Loucy (cell line): ENCODE results near the gene CYP27A1.

Experiments used
- H2AFZ ChIP-seq: fragments of 200-600 bp; sonication (generic); 2 replicates; pipeline ENCODE4 v1.6.0; 2016; ENCODE audit warnings: antibody characterized with exemption, mild to moderate bottlenecking, low read length, moderate library complexity
- H3F3A ChIP-seq: fragments of 200-600 bp; 2 replicates; pipeline ENCODE4 v1.6.0; 2016; ENCODE audit warnings: antibody characterized with exemption, low read depth, mild to moderate bottlenecking
- H3K27me3 ChIP-seq: fragments of 200-600 bp; sonication (generic); 2 replicates; pipeline ENCODE4 v1.6.1; 2014; ENCODE audit warnings: low read length, mild to moderate bottlenecking; ENCODE audit not compliant: insufficient read depth, poor library complexity, severe bottlenecking
- H3K36me3 ChIP-seq: fragments of 200-600 bp; sonication (generic); 2 replicates; pipeline ENCODE4 v1.6.1; 2016; ENCODE audit warnings: low read length; ENCODE audit not compliant: insufficient read depth
- H3K4me1 ChIP-seq: fragments of 200-600 bp; sonication (generic); 2 replicates; pipeline ENCODE4 v1.5.1; 2014; ENCODE audit warnings: low read length, mild to moderate bottlenecking; ENCODE audit not compliant: insufficient read depth, poor library complexity, severe bottlenecking
- H3K4me2 ChIP-seq: fragments of 200-600 bp; sonication (generic); 2 replicates; pipeline ENCODE4 v1.6.0; 2014; ENCODE audit warnings: antibody characterized with exemption, low read length, low read depth, mild to moderate bottlenecking; ENCODE audit not compliant: poor library complexity, severe bottlenecking
- H3K4me3 ChIP-seq: fragments of 200-600 bp; sonication (generic); 2 replicates; pipeline ENCODE4 v1.5.1; 2014; ENCODE audit warnings: low read length, mild to moderate bottlenecking, mixed read lengths; ENCODE audit not compliant: poor library complexity, severe bottlenecking
- H3K79me2 ChIP-seq: fragments of 200-600 bp; sonication (generic); 2 replicates; pipeline ENCODE4 v1.6.1; 2014; ENCODE audit warnings: low read length; ENCODE audit not compliant: insufficient read depth
- H3K9ac ChIP-seq: fragments of 200-600 bp; sonication (generic); 2 replicates; pipeline ENCODE4 v1.6.0; 2014; ENCODE audit warnings: mild to moderate bottlenecking, low read depth, low read length, moderate library complexity; ENCODE audit not compliant: poor library complexity, severe bottlenecking
- H3K9me2 ChIP-seq: fragments of 200-600 bp; sonication (generic); replicated peaks from 2 replicates; pipeline ENCODE4 v1.6.1; 2016; ENCODE audit warnings: low read depth, low read length, mixed read lengths
- H3K9me3 ChIP-seq: fragments of 200-600 bp; sonication (generic); 2 replicates; pipeline ENCODE4 v1.6.1; 2014; ENCODE audit warnings: mild to moderate bottlenecking, antibody characterized with exemption, low read length, low read depth; ENCODE audit not compliant: insufficient read depth
- H4K20me1 ChIP-seq: fragments of 200-600 bp; sonication (generic); 2 replicates; pipeline ENCODE4 v1.6.0; 2014; ENCODE audit warnings: antibody characterized with exemption, low read length, mild to moderate bottlenecking; ENCODE audit not compliant: insufficient read depth, poor library complexity, severe bottlenecking
- EZH2phosphoT487 ChIP-seq: fragments of 200-600 bp; IDR thresholded peaks from 2 replicates; pipeline ENCODE4 v1.6.1; 2018; ENCODE audit warnings: antibody characterized with exemption, mild to moderate bottlenecking, moderate library complexity, borderline replicate concordance
- TF ChIP-seq, protein P1 (sequence below): fragments of 200-600 bp; sonication (generic); conservative IDR thresholded peaks from 2 replicates; pipeline ENCODE4 v1.5.1; 2014; ENCODE audit warnings: mild to moderate bottlenecking, antibody characterized with exemption, low read length

The CYP27A1 gene

DNA sequence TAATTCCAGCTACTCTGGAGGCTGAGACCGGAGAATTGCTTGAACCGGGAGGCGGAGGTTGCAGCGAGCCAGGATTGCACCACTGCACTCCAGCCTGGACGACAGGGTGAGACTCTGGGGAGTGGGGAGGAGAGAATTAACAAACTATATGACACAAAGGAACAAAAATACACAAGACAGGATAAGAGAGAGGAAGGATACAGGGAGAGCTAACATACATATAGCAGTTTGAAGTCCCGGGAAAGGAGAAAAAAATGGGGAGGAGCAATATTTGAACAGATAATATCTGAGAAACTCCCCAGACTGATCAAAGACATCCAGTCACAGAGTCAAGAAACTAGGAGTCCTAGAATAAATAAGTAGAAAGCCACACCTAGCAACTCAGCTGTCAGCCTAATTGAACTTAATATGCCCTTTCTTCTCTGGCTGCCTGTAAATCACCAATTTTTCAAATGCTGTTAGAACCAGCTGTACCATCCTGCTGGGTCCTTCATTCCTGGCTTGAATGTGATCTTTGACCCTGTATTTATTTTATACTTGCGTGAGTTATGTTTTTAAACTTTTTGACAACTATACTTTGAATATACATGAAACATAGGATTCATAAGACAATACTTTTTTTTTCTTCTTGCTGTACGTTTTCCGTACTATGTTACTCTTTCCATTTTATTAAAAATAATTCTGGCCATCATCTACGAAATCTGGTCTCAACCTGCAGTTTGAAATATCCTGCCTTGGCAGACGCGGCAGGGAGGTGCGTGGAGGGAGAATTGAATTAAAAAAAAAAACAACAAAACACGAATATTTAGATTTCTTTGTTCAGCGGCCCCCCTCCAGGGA is 876 bp upstream of the CYP27A1 start:
- Histone ChIP-seq H3K4me2 (no peak overlapping the region), H3K79me2 (no peaks in the 10 kb centered on the region), H3K9me3 (no peaks in the 10 kb centered on the region), H3K27me3 (no peaks in the 10 kb centered on the region), H3K9me2 (no peaks in the 10 kb centered on the region), H2AFZ (no peak overlapping the region), H3F3A (no peaks in the 10 kb centered on the region), H4K20me1 (no peaks in the 10 kb centered on the region), H3K36me3 (no peaks in the 10 kb centered on the region), H3K4me1 (no peaks in the 10 kb centered on the region), H3K9ac (no peak overlapping the region), H3K4me3 (no peak overlapping the region)
- no peak for TF ChIP-seq EZH2phosphoT487
- TF ChIP-seq, protein P1, sequence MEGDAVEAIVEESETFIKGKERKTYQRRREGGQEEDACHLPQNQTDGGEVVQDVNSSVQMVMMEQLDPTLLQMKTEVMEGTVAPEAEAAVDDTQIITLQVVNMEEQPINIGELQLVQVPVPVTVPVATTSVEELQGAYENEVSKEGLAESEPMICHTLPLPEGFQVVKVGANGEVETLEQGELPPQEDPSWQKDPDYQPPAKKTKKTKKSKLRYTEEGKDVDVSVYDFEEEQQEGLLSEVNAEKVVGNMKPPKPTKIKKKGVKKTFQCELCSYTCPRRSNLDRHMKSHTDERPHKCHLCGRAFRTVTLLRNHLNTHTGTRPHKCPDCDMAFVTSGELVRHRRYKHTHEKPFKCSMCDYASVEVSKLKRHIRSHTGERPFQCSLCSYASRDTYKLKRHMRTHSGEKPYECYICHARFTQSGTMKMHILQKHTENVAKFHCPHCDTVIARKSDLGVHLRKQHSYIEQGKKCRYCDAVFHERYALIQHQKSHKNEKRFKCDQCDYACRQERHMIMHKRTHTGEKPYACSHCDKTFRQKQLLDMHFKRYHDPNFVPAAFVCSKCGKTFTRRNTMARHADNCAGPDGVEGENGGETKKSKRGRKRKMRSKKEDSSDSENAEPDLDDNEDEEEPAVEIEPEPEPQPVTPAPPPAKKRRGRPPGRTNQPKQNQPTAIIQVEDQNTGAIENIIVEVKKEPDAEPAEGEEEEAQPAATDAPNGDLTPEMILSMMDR = no peak

DNA sequence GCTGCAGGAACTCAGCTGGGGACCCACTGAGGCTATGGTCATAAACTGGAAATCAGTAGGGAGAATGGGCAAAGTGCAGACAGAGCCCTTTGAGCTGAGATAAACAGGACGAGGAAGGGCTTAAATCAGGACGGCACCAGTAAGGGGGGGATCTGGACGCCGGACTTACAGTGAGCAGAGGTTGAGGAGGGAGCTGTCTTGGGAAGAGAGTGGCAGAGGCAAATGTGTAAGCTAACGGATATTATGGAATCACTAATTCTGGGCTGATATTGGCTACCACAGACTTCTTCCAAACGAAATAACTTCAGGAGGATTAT is 539 bp downstream of the CYP27A1 start:
- H2AFZ ChIP-seq = no peak overlapping the region
- no peaks in the 10 kb centered on the region for H3K36me3 ChIP-seq
- no peaks in the 10 kb centered on the region for H3K4me1 ChIP-seq
- no peak overlapping the region for H3K4me3 ChIP-seq
- H3K9me3 ChIP-seq = no peaks in the 10 kb centered on the region
- no peaks in the 10 kb centered on the region for H3F3A ChIP-seq
- H3K79me2 ChIP-seq = no peaks in the 10 kb centered on the region
- no peak overlapping the region for H3K9ac ChIP-seq
- H4K20me1 ChIP-seq = no peaks in the 10 kb centered on the region
- no peak for TF ChIP-seq EZH2phosphoT487
- TF ChIP-seq, protein P1 = no peak
- H3K9me2 ChIP-seq = no peaks in the 10 kb centered on the region
- H3K4me2 ChIP-seq = no peak overlapping the region
- H3K27me3 ChIP-seq = no peaks in the 10 kb centered on the region

DNA sequence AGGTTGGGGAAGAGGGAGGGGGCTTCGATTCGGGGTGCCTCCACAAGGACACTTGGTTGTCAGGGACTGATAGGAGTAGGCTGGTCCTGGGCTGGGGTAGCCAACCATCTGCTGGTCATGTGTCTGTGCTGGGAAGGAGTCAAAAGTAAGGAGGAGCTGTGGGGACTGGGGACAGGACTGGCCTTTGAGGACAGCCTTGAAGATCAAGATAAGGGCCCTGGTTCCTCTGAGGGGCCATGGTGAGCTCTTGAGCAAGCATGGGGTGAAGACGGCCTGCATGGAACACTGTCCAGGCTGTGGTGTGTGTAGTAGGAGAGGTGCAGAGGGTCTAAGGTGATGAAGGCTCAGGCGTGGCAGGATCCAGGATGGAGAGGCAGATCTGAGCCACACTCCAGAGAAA is 1.7 kb downstream of the CYP27A1 start:
- Histone ChIP-seq H3K79me2 (no peaks in the 10 kb centered on the region), H4K20me1 (no peaks in the 10 kb centered on the region), H3K4me2 (no peak overlapping the region), H3F3A (no peaks in the 10 kb centered on the region), H3K4me1 (no peaks in the 10 kb centered on the region), H3K9ac (no peak overlapping the region), H2AFZ (no peak overlapping the region), H3K4me3 (no peak overlapping the region), H3K36me3 (no peaks in the 10 kb centered on the region), H3K9me3 (no peaks in the 10 kb centered on the region), H3K9me2 (no peaks in the 10 kb centered on the region), H3K27me3 (no peaks in the 10 kb centered on the region)
- TF ChIP-seq, protein P1 = no peak
- no peak for TF ChIP-seq EZH2phosphoT487
